ENCODE data around the gene GSTCD.

DNA sequence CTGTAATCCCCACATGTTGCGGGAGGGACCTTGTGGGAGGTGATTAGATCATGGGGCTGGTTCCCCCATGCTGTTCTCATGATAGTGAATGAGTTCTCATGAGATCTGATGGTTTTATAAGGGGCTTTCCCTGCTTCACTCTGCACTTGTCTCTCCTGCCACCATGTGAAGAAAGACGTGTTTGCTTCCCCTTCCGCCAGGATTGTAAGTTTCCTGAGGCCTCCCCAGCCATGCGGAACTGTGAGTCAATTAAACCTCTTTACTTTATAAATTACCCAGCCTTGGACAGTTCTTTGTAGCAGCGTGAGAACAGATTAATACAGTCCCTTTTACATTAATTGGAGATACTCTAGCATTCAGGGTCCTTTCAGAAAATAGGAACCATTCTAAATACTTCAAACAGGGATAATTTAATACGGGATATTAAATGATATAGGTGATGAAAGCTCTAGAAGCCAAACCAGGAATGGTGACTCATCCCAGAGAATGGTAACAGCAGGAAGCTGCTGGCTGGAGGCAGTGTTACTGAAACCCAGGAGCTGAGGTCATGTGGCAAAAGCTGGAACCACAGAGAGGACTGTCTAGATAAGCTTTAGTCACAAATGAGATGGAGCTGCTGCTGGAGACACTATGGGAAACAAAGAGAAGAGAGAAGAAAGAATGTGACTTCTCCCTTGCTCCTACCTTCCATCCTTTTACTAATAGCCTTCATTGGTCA, 57.3 kb downstream of the GSTCD start:
- TF ChIP-seq, protein P1, sequence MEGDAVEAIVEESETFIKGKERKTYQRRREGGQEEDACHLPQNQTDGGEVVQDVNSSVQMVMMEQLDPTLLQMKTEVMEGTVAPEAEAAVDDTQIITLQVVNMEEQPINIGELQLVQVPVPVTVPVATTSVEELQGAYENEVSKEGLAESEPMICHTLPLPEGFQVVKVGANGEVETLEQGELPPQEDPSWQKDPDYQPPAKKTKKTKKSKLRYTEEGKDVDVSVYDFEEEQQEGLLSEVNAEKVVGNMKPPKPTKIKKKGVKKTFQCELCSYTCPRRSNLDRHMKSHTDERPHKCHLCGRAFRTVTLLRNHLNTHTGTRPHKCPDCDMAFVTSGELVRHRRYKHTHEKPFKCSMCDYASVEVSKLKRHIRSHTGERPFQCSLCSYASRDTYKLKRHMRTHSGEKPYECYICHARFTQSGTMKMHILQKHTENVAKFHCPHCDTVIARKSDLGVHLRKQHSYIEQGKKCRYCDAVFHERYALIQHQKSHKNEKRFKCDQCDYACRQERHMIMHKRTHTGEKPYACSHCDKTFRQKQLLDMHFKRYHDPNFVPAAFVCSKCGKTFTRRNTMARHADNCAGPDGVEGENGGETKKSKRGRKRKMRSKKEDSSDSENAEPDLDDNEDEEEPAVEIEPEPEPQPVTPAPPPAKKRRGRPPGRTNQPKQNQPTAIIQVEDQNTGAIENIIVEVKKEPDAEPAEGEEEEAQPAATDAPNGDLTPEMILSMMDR (IDR thresholded peaks at IDR 0.05; ENCODE audit: low read depth, low read length, poor library complexity, severe bottlenecking): no peak
- no peak for TF ChIP-seq EZH2phosphoT487 (IDR thresholded peaks at IDR 0.05; ENCODE audit: borderline replicate concordance, low read length)
